NCI-H1436 (cell line): Measurements from ENCODE around the gene TEDC2.

ENCODE experiments used
- DNase-seq: peaks from one replicate; lab custom pipeline; 2025; lab: John Stamatoyannopoulos, UW

TEDC2 gene

GRCh38 chr16:2496223-2497115, 36.6 kb downstream of the TEDC2 start:
- no peak for DNase-seq

GRCh38 chr16:2497116-2497630, 37.3 kb downstream of the TEDC2 start:
- DNase-seq: no peak

- DNase-seq: no peak
Observed at GRCh38 chr16:2497695-2498484, 38.0 kb downstream of the TEDC2 start.

GRCh38 chr16:2498531-2499253, 38.8 kb downstream of the TEDC2 start:
- no peak for DNase-seq

GRCh38 chr16:2499454-2499853, 39.5 kb downstream of the TEDC2 start:
- no peak for DNase-seq

- DNase-seq: no peak
Observed at GRCh38 chr16:2499890-2500429, 40.1 kb downstream of the TEDC2 start.

- DNase-seq: no peak
Observed at GRCh38 chr16:2500430-2500917, 40.6 kb downstream of the TEDC2 start.

GRCh38 chr16:2500918-2501750, 41.2 kb downstream of the TEDC2 start:
- peak; percentile 80 for DNase-seq

- DNase-seq: no peak
Observed at GRCh38 chr16:2501946-2502895, 42.3 kb downstream of the TEDC2 start.

GRCh38 chr16:2505695-2506094, 45.8 kb downstream of the TEDC2 start:
- DNase-seq: no peak

- no peak for DNase-seq
Observed at GRCh38 chr16:2507052-2507659, 47.2 kb downstream of the TEDC2 start.

GRCh38 chr16:2507665-2508064, 47.8 kb downstream of the TEDC2 start:
- no peak for DNase-seq

GRCh38 chr16:2508722-2509400, 49.0 kb downstream of the TEDC2 start:
- DNase-seq: no peak

- DNase-seq: no peak
Observed at GRCh38 chr16:2511128-2511800, 51.4 kb downstream of the TEDC2 start.

GRCh38 chr16:2511996-2512734, 52.3 kb downstream of the TEDC2 start:
- no peak for DNase-seq

GRCh38 chr16:2512735-2513404, 53.0 kb downstream of the TEDC2 start:
- DNase-seq: peak; percentile 45
